Left forelimb (tissue), 1 donor: ENCODE measurements around the gene TLE3.

ENCODE experiments used
- DNase-seq: peaks from one replicate; pipeline ENCODE4 v3.0.0-alpha.2; 2018; ENCODE audit warnings: low spot score

Gene TLE3

GRCh38 chr15:70099167-70099966, 1.6 kb upstream of the TLE3 start:
- peak; percentile 100 for DNase-seq

- DNase-seq, result peak; percentile 83
Measured at GRCh38 chr15:70098461-70099166, 897 bp upstream of the TLE3 start.

DNA sequence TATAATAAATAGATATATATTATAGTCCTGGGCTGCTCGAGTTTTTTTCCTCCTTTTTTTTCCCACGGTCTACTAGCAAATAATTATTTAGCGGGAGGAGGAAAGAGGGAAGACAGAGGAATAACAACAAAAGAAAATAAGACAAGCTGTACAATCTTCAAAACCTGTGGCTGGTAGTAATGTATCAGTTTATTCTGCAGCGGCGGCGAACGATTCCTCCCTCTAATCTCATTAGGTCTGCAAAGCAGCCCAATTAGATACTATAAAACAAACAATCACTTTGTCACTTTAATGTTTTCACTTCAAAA, 390 bp upstream of the TLE3 start:
- no peak for DNase-seq

DNA sequence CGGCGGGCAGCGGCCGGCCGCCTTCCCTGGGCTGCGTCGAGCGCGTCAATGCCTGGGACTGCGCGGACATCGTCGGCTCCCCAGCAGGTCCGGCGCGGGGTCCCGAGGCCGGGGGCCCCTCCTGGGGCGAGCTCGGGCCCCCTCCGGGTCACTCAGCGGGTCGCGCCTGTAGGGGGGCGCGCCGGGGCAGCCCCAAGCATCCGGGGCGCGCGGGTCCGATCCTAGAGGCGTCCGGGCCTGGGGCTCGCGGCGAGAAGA, 725 bp downstream of the TLE3 start:
- no peak for DNase-seq

GRCh38 chr15:70096215-70097062, 1.3 kb downstream of the TLE3 start:
- DNase-seq, result peak; percentile 75

- DNase-seq, result no peak
Measured at GRCh38 chr15:70095408-70096214, 2.1 kb downstream of the TLE3 start.

DNA sequence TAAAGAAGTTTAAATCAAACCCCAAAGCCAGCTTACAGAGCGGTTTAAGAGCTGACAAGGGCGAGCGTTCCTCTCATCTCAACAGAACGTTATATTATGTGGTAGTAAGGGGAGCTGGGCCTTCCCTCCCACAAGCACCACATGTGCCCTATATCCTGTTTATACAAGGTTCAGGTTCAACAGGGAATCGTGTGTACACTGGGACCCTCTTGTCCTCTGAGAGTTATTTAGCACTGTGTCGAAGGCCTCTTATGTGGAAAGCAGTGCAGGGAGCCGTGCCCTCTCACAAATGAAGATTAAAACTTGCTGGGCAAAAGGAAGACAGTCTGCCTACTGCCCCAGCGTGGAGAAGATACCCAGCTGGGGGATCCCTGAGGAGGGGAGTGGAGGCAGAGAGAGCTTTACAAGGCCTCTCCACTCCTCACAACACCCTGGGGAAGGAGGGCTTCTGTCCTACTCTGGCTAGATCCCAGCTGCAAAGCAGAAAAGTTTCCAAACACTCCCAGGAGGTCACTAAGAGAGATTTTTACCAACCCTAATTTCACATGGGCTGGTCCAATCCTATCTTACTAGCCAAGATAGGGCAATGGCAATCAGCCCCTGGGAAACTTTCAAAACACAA, 2.9 kb downstream of the TLE3 start:
- DNase-seq, result no peak

GRCh38 chr15:70093481-70094319, 4.0 kb downstream of the TLE3 start:
- no peak for DNase-seq

- DNase-seq, result no peak
Measured at GRCh38 chr15:70093070-70093469, 4.6 kb downstream of the TLE3 start.

DNA sequence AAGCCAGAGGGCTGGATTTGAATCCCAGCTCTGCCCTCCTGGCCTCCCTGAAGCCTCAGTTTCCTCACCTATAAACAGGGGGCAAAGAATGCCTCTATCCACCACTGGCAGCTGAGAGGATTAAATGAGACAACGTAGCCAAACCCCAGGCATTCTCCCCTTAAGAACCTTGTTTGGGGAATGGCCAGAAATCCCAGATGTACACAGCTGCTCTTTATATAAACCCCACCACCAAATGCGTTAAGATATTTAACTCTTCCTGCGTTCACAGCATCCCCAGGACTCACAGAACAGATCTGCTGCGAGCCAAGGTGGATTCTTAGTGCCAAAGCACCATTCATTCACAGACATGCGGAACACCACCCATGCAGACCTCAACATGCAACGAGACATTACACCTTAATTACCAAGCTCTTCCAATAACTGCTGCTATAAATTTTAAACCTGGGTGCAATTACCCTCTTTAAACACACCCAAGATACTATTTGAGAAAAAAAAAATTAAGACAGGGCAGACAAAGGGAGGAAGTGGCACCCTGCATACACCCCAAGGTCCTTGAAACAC, 5.2 kb downstream of the TLE3 start:
- no peak for DNase-seq

DNA sequence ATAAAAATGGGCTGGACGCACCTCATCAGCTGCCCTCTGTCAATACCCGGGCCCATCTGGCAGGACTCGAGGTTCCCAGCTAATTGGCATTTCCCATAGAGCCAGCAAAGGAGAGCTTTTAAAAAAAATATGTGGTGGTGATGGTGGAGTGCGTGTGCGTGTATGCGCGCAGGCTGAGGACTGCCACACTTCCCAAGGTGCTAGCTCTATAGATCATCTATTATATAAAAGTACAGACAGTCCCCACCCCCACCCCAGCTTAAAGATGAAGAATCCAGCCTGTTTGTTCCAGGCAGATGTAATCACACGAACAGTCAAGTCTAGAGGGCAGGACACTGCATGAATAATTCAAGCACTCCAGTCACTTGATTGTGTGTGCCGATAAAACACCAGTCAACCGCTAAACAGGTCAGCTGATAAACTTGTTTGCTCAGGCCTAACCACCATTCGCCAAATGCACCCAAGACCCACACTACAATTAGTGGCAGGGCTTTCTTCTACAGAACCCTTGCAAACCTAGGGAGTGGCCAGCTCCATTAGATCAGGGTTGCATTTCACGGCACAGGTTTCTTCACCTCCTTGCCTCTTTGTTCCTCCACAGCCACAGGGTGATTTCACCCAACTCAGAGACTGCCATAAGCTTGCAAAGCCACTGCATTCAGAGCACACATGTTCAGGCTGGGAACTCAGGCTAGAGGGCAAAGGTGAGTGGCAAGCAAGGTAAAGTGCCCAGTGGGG, 5.8 kb downstream of the TLE3 start:
- no peak for DNase-seq

DNA sequence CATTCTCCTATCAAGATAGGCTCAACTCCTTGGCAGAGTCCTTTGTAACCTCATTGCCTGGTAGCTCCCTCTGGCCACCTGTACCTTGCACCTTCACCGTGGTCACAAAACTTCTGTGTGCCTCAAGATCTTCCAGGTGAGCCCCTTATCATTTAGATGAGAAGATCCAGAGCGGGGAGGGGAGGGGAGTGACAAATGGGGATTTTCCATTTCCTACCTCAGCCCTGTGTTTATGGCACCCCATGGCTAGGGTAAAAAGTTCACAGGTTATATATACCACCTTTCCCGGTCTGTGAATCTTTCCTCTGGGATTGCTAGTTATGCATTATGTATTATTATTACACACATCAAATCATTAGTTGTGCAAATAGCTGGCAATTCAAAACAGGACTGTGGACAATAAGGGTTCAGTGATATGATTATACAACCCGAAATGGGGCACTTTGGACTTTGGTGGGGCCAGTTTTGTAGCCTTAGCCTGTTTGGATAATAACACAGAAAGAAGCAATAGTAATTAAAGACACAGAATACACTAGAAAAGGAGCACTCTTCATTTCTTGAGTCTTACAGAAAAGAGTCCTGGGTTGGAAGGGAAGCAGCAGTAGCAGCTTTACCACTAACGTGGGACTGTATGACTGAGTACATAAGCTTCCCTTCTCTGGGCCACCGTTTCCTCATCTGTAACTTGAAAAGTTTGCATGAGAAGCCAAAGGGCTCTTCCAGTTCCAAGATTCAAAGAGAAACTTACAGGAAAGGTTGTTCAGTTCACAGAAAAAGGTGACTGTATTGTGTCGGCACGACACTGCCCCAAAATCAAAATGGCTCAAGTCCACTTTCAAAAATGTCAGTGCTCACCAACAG, 7.1 kb downstream of the TLE3 start:
- no peak for DNase-seq

DNA sequence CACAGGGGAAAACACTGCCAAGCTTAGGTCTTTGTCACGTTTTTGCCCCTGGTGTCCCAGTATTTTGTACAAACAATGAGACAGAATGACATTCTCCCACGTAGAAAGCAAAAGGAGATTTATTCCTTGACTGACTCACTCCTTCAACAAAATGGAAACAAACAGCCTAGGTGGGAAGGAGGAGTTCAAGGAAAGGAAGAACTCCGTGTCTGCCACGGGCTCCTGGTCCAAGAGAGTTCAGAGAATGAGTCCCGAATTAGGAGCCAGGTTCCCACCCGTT, 8.1 kb downstream of the TLE3 start:
- DNase-seq, result no peak

- DNase-seq, result no peak
Measured at GRCh38 chr15:70088887-70089691, 8.6 kb downstream of the TLE3 start.

DNA sequence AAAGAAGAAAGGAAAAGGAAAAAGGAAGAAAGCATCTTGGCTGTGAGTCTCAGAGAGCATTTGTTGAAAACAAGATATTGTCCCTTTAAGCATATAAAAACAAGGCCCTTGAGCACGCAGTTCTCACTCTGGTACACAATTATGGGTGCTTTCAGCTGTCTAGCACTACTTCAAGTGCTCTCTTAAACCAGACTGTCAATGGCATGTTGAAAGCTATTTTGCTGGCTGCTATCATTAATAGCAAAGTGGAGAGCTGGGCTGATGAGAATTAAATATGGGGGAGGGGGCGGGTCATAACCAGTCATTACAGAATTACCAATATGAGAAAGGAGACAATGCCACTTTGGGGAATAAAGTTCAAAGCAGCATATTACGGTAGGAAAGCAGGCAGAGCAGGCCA, 9.3 kb downstream of the TLE3 start:
- DNase-seq, result no peak

DNA sequence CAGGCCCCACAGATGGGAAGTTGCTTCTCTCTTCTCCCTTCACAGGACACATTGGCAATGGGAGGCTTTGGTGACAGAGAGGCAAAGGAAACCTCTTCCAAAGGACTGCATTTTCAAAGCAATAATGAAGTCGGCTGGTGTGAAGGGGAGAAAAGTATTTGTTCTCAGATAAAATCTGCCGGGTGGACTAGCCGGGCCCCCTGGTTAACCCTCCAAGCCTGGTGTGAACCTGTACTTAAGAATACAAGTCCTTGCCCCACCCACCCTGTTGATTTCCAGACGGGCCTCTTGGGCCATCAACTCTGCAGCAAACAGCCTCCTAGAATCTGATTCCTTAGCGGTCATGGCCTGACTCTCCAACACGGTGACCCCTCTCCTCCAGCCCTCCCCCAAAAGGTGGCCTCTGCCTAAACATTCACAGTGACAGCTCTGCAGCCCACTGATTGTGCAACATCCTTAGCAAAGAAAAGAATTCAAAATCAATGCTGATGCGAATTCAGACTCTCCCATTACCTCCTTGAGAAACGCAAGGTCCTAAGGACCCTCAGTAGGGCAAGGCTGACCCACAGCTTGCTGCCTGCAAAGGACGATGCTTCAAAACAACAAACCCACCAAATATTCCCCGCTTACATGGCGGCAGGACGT, 9.9 kb downstream of the TLE3 start:
- no peak for DNase-seq

DNA sequence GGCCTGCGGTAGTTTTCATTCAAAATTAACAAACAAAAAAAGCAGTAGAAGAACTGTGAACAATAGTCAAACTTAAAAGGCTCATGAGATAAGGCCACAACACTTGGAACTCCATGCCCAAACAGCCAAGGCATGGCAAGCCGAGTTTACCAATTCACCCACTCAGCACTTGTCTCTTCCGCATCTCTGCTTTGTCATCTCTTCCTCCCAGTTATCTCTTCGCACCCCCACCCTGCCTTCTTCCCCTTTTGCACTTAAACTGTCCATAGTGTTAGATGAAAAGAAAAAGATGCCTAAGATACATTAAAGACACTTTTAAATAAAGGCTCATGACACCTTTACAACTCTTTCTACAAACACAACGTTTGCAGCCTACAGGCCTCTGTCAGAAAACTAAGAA, 11.1 kb downstream of the TLE3 start:
- DNase-seq, result no peak

GRCh38 chr15:70084461-70084860, 13.3 kb downstream of the TLE3 start:
- no peak for DNase-seq
